Lung (tissue), 12 donors: ENCODE measurements around the gene PPIL4. TPM values are rescaled to one million over a fixed set of nuclear protein-coding genes. Genes with fewer than 3 reads are reported as not detected.
"Not testable (repeated sequence)": the region's sequence is repeated elsewhere in the genome, so short reads cannot be mapped to it uniquely, and the experiment has no call there.

ENCODE experiments used
- ATAC-seq: fragments of 200-7000 bp; cut with Tn5 transposase; one replicate; pipeline ENCODE4 v1.9.1; 2020; ENCODE audit warnings: moderate number of reproducible peaks; ENCODE audit not compliant: insufficient read depth, low FRiP score
- DNase-seq, 3 donors: peaks; one replicate each; pipeline ENCODE4 v3.0.0-alpha.2; 2013 to 2017
- H3K27ac ChIP-seq, 2 donors: one replicate each; pipeline ENCODE4 v1.5.1; 2013; ENCODE audit warnings: mild to moderate bottlenecking in 2 of 2, moderate library complexity in 2 of 2, control low read depth in 1 of 2, inconsistent platforms in 1 of 2, low read depth in 1 of 2, low read length in 1 of 2
- H3K27me3 ChIP-seq, 3 donors: one replicate each; pipeline ENCODE4 v1.5.1; 2013; ENCODE audit warnings: low read length in 2 of 3; ENCODE audit not compliant: control insufficient read depth in 3 of 3, insufficient read depth in 3 of 3
- H3K36me3 ChIP-seq, 4 donors: one replicate each; pipeline ENCODE4 v1.5.1; 2013; ENCODE audit warnings: low read length in 4 of 4, mild to moderate bottlenecking in 1 of 4, moderate library complexity in 1 of 4; ENCODE audit not compliant: control insufficient read depth in 4 of 4, insufficient read depth in 4 of 4
- H3K4me1 ChIP-seq, 5 donors: one replicate each; pipeline ENCODE4 v1.5.1; 2013; ENCODE audit warnings: low read length in 5 of 5, mild to moderate bottlenecking in 2 of 5, moderate library complexity in 1 of 5; ENCODE audit not compliant: control insufficient read depth in 5 of 5, insufficient read depth in 5 of 5
- H3K4me3 ChIP-seq: one replicate; pipeline ENCODE4 v1.5.1; 2013; ENCODE audit warnings: mild to moderate bottlenecking, control low read depth, moderate library complexity
- H3K9ac ChIP-seq, 2 donors: one replicate each; pipeline ENCODE4 v1.5.1; 2013; ENCODE audit warnings: low read length in 2 of 2, control low read depth in 1 of 2; ENCODE audit not compliant: insufficient read depth in 1 of 2
- H3K9me3 ChIP-seq, 4 donors: one replicate each; pipeline ENCODE4 v1.5.1; 2013; ENCODE audit warnings: low read length in 3 of 4, mild to moderate bottlenecking in 1 of 4, moderate library complexity in 1 of 4; ENCODE audit not compliant: control insufficient read depth in 4 of 4, insufficient read depth in 3 of 4
- CTCF ChIP-seq: IDR thresholded peaks from 2 replicates; pipeline ENCODE4 v1.5.1; 2012; ENCODE audit warnings: mild to moderate bottlenecking; ENCODE audit errors: control extremely low read depth, extremely low read depth
- WGBS, 2 donors: extraction: QIAGEN DNeasy Blood & Tissue Kit; methylation state at CpG; one replicate each; pipeline ENCODE4 v1.1.7; 2013; 5-methylcytosine and 5-hydroxymethylcytosine counted together
- polyA plus RNA-seq, 2 donors: library from polyadenylated mRNA; stranded (reverse); fragments of 200-250 nt; gene quantifications; one replicate each; pipeline ENCODE4 v1.2.1, GENCODE V29; 2013
- total RNA-seq, 2 donors: library from RNA; depleted of rRNA in 1 of 2; stranded (reverse); fragments of >200 nt in 1 of 2; gene quantifications; one replicate each; pipeline ENCODE4 v1.2.1, GENCODE V29; 2014 to 2021
- donor health status: control.
- donor health status: control.
- donor health status: Bipolar disorder and iron deficiency.
- donor health status: healthy.
- donor health status: DM: yes; HTN: yes; CAD: no.

Gene PPIL4
- total and polyA plus RNA-seq, 4 donors, result 15.7 to 52.3 (median 21.9) TPM

- H3K36me3 ChIP-seq, result no peaks in the 10 kb centered on the region
- DNase-seq (no peak), ATAC-seq (no peak)
- H3K4me1 ChIP-seq, result peaks cover 0 to 7% (median 0%) of the 10 kb centered on the region in 5 donors
- no peak overlapping the region for H3K27ac ChIP-seq
- no peaks in the 10 kb centered on the region for H3K9me3 ChIP-seq
- no peak overlapping the region for H3K9ac ChIP-seq
- H3K4me3 ChIP-seq, result no peak overlapping the region
- TF ChIP-seq CTCF, result no peak
- WGBS, 2 donors, result 52 to 66% methylated on average over 4 of the region's 4 CpGs
- no peaks in the 10 kb centered on the region for H3K27me3 ChIP-seq
These were observed 82.1 kb downstream of the PPIL4 start for GRCh38 chr6:149463781-149464180.

- H3K4me1 ChIP-seq, H3K36me3 ChIP-seq, DNase-seq, H3K27me3 ChIP-seq, H3K9ac ChIP-seq, H3K4me3 ChIP-seq, ATAC-seq, H3K9me3 ChIP-seq, H3K27ac ChIP-seq: not testable (repeated sequence)
- WGBS, 2 donors, result 87 to 91% methylated on average over 7 of the region's 7 CpGs
These were observed 83.1 kb downstream of the PPIL4 start for GRCh38 chr6:149462712-149463111.

GRCh38 chr6:149461670-149462069, 84.2 kb downstream of the PPIL4 start:
- DNase-seq (no peak), ATAC-seq (no peak)
- no peak for TF ChIP-seq CTCF
- Histone ChIP-seq H3K4me1 (peaks cover 0 to 11% (median 7%) of the 10 kb centered on the region in 5 donors), H3K9ac (no peak overlapping the region), H3K27me3 (no peaks in the 10 kb centered on the region), H3K27ac (no peak overlapping the region), H3K9me3 (no peaks in the 10 kb centered on the region), H3K36me3 (no peaks in the 10 kb centered on the region), H3K4me3 (no peak overlapping the region)
- WGBS, 2 donors, result 75 to 80% methylated on average over 5 of the region's 5 CpGs

GRCh38 chr6:149460249-149460648, 85.6 kb downstream of the PPIL4 start:
- 67 to 84% methylated on average over 3 of the region's 3 CpGs for WGBS, 2 donors

More at GRCh38 chr6:149460249-149460648, 85.6 kb downstream of the PPIL4 start:
- not testable (repeated sequence) for H3K27me3 ChIP-seq, ATAC-seq, H3K9ac ChIP-seq, H3K36me3 ChIP-seq, H3K9me3 ChIP-seq, H3K27ac ChIP-seq, H3K4me3 ChIP-seq
- peak in 1 of 3 donors; percentile 37 for DNase-seq
- H3K4me1 ChIP-seq, result peaks cover 0 to 14% (median 7%) of the 10 kb centered on the region in 5 donors
